Cortex of kidney (tissue), 1 donor: ENCODE measurements around the gene SLC38A3.
"Not testable (repeated sequence)": the region's sequence is repeated elsewhere in the genome, so short reads cannot be mapped to it uniquely, and the experiment has no call there.

Experiments
- DNase-seq: peaks from one replicate; lab custom pipeline; 2025; lab: John Stamatoyannopoulos, UW

SLC38A3 gene

DNA sequence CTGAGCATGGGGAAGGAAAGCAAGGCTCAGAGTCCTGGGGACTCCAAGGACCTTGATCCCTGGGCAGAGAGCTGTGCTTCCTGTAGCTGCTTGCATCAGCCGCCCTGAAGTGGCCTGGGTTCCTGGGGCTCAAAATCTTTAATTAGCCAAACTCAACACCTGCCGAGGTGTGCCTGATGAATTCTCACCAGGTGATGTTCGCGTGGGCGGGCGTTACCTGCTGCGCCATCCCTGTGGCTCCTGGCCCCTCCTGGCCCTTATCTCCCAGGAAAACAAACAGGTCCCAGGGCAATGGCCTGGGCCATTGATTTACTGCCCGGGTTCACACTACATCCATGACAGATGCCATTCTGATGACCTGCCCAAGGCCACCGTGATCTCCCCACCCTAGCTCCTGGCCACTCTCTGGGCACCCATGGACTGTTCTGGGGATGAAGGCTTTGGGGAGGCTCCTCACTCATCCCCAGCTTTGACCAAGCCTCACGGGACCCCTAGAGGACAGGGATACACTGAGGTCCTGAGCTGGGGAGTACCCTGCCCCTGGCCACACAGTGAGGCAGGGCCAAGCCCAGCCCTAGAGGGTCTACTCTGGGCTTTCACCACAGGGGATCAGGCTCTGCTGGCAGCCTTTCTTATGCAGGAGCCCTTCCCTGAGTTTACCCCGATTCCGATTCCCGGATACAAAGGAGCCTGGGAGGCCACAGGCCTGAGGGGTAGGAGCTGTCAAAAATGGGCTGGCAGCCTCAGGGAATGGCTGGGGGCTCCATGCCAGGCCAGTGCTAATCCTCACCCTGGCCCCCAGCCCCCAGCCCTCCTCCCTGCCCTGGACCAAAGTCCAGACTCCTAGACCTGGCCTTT, 5.7 kb downstream of the SLC38A3 start:
- no peak for DNase-seq

GRCh38 chr3:50211368-50211717, 6.3 kb downstream of the SLC38A3 start:
- DNase-seq: not testable (repeated sequence)

- DNase-seq: no peak
Observed at GRCh38 chr3:50211930-50212329, 6.9 kb downstream of the SLC38A3 start.

- DNase-seq: no peak
Observed at GRCh38 chr3:50212502-50212901, 7.4 kb downstream of the SLC38A3 start.

- no peak for DNase-seq
Observed at GRCh38 chr3:50212971-50213370, 7.9 kb downstream of the SLC38A3 start.

GRCh38 chr3:50213373-50213772, 8.3 kb downstream of the SLC38A3 start:
- no peak for DNase-seq

DNA sequence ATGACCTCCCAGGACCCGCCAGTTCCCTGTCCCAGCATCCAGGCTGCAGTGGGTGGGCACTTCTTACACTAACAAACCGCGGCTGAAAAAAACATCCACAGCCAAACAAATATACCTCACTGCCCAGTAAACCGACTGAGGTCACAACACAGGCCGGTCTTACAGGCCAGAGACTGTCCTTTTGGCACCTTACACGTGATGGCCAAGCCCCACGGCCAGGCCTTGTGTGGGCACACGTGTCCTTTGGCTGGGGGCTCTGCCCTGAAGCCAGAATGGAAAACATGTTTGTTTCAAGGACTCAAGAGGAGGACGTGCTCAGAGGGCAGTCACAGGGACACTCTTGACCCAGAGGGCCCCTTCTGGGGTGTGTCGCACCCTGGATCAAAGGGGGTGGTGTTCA, 9.8 kb downstream of the SLC38A3 start:
- no peak for DNase-seq

- no peak for DNase-seq
Observed at GRCh38 chr3:50215529-50215928, 10.5 kb downstream of the SLC38A3 start.

DNA sequence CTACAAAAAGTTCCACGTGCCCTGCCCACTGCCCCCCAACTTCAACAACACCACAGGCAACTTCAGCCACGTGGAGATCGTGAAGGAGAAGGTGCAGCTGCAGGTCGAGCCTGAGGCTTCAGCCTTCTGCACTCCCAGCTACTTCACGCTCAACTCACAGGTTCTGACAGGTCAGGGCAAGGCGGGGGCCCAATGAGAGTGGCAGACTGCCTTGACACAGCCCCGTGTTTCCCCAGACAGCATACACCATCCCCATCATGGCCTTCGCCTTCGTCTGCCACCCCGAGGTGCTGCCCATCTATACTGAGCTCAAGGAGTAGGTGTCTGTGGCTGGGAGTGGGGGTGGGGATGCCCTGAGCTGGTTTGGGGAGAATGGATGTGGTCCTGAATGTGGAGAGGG, 12.6 kb downstream of the SLC38A3 start:
- no peak for DNase-seq

DNA sequence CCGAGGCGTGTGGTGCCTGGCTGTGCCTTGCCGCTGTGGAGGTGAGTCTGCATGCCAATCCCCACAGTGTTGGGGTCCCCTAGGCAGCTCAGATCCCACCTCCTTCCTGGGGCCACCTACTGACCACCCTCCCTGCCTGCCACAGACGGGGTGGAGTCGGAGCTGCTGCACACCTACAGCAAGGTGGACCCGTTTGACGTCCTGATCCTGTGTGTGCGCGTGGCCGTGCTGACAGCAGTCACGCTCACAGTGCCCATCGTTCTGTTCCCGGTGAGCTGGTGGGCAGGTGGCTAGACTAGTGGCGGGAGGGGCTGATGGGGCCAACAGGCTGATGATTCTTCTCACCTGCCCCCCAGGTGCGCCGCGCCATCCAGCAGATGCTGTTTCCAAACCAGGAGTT, 13.4 kb downstream of the SLC38A3 start:
- no peak for DNase-seq

GRCh38 chr3:50219285-50219684, 14.2 kb downstream of the SLC38A3 start:
- no peak for DNase-seq

- no peak for DNase-seq
Observed at GRCh38 chr3:50220109-50220508, 15.0 kb downstream of the SLC38A3 start.

- DNase-seq: no peak
Observed at GRCh38 chr3:50221051-50221410, 16.0 kb downstream of the SLC38A3 start.

GRCh38 chr3:50221411-50222168, 16.5 kb downstream of the SLC38A3 start:
- no peak for DNase-seq

DNA sequence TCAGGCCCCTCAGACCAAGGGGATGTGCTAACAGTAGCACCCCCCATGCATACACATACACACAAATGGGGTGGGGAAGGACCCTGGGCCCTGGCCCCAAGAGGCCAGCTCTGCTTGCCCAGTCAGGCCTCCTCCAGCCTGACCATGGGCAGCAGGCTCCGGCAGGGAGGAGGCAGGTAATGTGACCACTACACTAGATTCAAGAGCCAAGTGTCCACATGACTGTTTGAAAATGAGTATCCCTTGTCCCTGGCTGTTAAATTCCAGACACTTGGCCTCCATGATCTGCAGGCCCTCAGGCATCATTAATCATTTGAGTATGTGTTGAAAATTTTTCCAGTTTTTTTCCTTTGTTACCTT, 17.1 kb downstream of the SLC38A3 start:
- DNase-seq: no peak

GRCh38 chr3:50224639-50225038, 19.6 kb downstream of the SLC38A3 start:
- DNase-seq: no peak

GRCh38 chr3:50226888-50227389, 21.9 kb downstream of the SLC38A3 start:
- DNase-seq: no peak

DNA sequence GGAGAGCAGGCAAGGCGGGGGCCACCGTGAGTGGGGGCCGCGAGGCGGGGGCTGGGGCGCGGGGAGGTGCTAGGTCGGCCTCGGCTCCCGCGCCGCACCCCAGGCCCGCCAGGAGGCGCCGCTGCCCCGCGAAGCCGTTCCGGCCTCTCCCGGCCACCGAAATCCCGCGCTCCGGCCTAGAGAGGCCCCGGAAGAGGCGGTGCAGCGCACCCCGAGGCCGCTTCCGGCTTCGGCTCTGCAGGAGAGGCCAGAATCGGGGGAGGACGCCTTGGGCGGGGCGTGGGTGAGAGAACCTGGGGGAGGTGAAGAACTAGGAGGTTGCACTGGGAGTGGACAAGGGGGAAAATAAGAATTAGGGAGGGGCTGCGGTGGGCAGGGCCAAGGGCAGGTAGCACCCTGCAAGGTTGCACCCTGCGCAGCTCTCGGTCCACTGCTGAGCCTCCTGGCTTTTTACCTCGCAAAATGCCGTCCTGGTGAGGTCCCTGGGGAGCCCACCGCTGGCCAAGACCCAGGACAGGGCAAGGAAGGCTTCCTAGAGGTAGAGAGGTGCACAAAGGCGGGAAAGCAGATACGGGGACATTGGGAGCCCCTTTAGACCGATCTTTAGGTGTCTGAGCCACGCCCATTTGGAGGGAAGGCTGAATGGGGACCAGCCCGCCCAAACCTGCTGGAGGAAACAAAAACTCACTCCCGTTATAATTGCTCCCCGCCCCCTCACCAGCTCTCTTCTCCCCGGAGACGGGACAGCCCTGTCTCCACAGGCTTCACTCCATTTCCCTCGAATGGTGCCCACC, 22.5 kb downstream of the SLC38A3 start:
- peak; percentile 76 for DNase-seq

GRCh38 chr3:50228184-50228763, 23.2 kb downstream of the SLC38A3 start:
- DNase-seq: not testable (repeated sequence)

DNA sequence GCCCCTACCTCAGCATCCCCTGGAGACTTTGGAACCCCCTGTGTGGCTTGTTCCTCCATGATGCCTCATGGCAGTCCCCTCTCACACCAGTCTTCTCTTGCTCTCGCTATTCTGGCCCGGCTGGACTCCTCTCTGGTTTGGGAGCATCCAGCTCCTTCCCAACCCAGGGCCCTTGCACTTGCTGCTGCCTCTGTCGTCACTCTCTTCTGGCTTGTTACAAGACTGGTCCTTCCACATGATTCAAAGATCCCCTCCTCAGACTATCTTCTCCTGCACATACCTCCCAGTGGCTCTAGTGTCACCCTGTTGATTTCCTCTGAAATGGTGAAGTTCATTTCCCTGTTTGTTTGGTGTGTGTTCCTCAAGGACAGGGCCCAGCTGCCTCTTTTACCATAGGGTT, 24.4 kb downstream of the SLC38A3 start:
- DNase-seq: no peak

- DNase-seq: no peak
Observed at GRCh38 chr3:50230104-50230793, 25.2 kb downstream of the SLC38A3 start.

GRCh38 chr3:50230794-50231125, 25.7 kb downstream of the SLC38A3 start:
- DNase-seq: no peak
